Measurements from ENCODE around the gene CLEC9A.

CLEC9A gene

GRCh38 chr12:10067942-10068341, 37.5 kb downstream of the CLEC9A start:
- FAIRE-seq = no peak

GRCh38 chr12:10068644-10069043, 38.2 kb downstream of the CLEC9A start:
- FAIRE-seq = no peak

DNA sequence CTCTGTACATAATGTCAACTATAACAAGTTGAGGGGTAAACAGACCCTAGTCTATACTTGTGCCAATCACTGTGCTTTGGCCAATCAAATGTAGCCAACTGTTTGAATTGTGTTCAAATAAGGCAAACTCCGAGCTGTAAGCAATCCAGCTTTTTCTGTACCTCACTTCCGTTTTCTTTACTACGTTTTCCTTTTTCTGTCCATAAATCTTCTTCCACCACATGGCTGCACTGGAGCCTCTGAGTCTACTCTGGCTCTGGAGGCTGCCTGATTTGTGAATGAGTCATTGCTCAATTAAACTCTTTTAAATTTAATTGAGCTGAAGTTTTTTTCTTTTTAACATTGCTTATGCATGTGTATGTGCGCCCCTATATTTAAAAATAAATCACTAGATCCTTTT, 38.6 kb downstream of the CLEC9A start:
- FAIRE-seq = no peak

DNA sequence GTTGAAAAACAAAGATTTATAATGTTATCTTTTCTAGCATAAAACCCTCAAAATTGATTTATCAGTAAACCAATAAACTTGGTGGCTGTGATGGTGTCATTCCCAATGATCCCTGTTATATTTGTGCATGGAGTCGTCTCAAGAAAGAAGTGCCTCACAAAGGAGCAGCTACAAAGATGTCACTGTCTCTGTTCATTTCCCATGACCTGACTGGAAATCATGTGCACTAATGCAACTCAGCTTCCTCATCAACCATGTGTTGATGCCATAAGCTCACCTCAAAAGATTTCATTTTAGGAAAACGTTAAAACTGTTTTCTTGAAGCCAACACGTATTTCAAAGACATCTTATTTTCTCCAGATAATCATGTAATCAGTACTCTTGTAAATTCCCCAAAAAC, 39.5 kb downstream of the CLEC9A start:
- FAIRE-seq = no peak

GRCh38 chr12:10070380-10070779, 39.9 kb downstream of the CLEC9A start:
- FAIRE-seq = no peak

- FAIRE-seq = no peak
Measured at GRCh38 chr12:10072131-10072530, 41.6 kb downstream of the CLEC9A start.

- FAIRE-seq = no peak
Measured at GRCh38 chr12:10073261-10073660, 42.8 kb downstream of the CLEC9A start.

- FAIRE-seq = no peak
Measured at GRCh38 chr12:10075451-10075850, 45.0 kb downstream of the CLEC9A start.

GRCh38 chr12:10082117-10082874, 51.8 kb downstream of the CLEC9A start:
- no peak for FAIRE-seq

- FAIRE-seq = no peak
Measured at GRCh38 chr12:10084733-10085132, 54.3 kb downstream of the CLEC9A start.

GRCh38 chr12:10086387-10086786, 55.9 kb downstream of the CLEC9A start:
- no peak for FAIRE-seq

GRCh38 chr12:10088031-10088430, 57.5 kb downstream of the CLEC9A start:
- no peak for FAIRE-seq

GRCh38 chr12:10088955-10089900, 58.7 kb downstream of the CLEC9A start:
- no peak for FAIRE-seq

- no peak for FAIRE-seq
Measured at GRCh38 chr12:10094646-10095395, 64.3 kb downstream of the CLEC9A start.

GRCh38 chr12:10095971-10096370, 65.5 kb downstream of the CLEC9A start:
- FAIRE-seq = no peak

DNA sequence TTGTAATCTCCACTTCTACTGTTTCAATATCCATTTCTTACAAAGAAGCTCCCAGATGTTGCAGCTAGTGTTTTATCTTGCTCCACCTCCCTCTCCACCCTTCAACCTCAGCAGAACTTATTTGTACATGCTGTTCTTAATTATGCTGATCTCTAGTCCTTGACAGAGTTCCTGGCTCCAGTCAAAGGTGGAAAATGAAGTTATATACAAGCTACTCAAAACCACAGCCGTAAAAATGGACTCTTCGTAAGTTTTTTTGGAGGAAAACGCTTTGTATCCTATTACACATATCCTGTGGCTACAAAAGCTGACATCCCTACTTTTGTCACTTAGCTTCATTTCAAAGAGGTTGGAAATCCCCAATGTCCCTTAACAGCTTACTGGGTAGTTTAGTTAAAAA, 67.0 kb downstream of the CLEC9A start:
- FAIRE-seq = no peak

- FAIRE-seq = no peak
Measured at GRCh38 chr12:10098791-10099190, 68.3 kb downstream of the CLEC9A start, which contains the start of gene CLEC1A. Gene CLEC1A (minus strand): TSS chr12:10098985. CDS start chr12:10098922, 63 bp downstream.

DNA sequence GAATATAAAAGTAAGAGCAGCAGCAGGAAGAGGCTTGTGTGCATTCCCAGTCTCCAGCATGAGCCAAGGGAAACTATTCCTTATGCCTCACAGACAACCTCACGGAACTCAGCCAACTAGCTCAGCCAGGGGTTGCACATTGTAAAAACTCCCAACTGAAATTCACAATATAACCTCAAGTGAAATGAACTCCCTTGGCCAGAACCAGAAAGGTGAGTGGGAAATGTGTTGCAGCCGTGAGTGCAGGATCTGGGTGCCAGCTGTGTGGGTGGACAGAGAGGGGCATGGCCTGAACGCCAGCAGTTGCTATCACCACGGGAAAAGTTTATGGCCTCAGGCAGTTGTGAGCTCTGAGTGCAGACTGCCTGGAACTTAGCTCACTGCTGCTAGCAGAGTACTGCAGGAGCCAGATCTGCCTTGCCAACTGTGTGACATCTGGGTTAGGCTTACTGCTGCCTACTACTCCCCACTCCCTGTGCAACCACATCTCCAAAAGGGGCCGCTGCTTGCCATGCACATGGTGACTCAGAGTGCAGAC, 70.6 kb downstream of the CLEC9A start:
- no peak for FAIRE-seq

DNA sequence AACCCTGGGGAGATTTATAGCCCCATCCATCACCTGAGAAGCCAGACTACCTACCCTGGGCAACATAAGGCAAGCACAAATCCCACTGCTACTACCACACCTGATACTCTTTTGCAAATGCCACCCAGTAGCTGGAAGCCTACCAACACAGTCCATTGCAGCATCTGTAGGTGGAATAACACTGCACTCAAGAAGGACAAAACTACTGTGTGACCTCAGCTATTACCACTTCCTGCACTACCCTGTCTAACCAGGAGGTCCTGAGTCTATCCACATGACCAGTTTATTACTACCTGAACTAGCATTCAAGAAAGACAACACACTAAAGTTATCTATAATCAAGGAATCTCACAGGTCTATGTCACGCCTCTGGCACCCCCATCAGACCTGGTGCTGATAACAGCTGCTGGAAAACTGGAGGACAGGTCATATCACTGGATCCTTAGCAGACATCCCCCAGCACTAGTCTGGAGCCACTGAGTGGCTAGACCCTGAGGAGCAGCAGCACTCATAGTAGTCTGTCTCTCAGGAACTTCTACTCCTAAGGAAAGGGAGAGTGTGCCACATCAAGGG, 71.3 kb downstream of the CLEC9A start:
- no peak for FAIRE-seq

DNA sequence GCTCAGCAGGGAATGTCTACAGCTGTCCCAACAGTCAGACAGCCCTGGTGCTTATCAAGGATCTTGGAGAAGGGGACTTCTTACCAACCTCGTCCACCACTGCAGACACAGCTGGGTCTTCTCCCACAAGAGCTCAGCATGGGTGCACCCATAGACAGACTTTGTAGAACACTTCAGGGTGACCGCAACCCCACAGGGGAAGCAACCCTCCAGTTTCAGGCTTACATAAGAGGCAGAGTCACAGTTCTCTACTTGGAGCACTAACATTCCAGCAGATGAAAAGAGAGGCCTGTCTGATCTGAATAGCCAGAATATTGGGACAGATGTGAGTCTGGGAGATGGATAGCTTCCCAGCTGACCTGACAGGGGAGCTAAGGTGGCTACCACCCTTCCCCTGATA, 71.8 kb downstream of the CLEC9A start:
- no peak for FAIRE-seq

DNA sequence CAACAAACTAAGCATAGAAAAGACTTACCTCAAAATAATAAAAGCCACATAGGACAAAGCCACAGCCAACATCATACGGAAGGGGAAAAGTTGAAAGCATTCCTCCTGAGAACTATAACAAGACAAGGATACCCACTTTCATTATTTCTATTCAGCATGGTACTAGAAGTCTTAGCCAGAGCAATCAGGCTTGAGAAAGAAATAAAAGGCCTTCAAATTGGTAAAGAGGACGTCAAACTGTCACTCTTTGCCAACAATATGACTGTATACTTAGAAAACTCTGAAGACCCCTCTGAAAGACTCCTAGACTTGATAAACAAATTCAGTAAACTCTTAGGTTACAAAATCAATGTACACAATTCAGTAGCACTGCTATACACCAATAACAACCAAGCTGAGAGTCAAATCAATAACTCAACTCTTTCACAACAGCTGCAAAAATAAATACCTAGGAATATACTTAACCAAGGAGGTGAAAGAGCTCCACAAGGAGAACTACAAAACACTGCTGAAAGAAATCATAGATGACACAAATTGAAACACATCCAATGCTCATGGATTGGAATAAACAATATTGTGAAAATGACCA, 79.9 kb downstream of the CLEC9A start:
- FAIRE-seq = no peak

- no peak for FAIRE-seq
Measured at GRCh38 chr12:10111451-10111850, 81.0 kb downstream of the CLEC9A start.
